Activated effector memory CD4-positive, alpha-beta T cell treated with Interleukin-2 at 50 U/mL for 16 hours (primary cell): ENCODE results near the gene VKORC1.
"Not testable (repeated sequence)": the region's sequence is repeated elsewhere in the genome, so short reads cannot be mapped to it uniquely, and the experiment has no call there.

ENCODE experiments used
- DNase-seq: peaks from one replicate; pipeline ENCODE4 v3.0.0-alpha.2; 2020

Gene VKORC1

DNA sequence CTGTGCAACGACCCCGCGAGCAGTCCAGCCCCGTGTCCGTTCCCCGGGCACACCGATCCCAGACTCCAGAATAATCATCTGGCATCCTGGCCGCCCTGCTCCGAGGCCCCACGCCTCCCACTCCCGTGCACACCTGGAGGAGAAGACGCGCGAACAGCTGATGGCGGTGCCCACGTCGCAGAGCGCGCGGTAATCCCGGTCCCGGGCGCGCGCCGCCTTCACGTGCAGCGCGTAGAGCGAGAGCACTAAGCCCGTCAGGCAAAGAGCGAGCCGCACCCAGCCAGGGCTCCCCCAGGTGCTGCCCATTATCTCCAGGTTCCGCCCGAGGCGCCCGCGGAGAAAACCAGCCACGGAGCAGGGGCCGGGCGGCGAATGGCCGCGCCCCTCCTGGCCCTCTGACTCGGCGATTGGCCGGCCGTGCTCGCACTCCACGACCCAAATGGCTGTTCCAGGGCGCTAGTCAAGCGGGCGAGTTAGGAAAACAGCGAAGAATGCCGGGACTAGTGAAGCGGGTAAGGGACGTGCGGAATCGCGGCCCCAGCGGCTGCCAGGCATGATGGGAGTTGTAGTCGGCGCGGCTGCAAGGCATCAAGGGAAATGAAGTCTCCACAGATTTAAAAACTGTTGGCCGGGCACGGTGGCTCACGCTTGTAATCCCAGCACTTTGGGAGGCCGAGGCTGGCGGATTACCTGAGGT is at the start of gene VKORC1:
Gene VKORC1, minus strand, starts transcription at position 374 of the 697 bp plus-strand sequence. Its CDS starts 68 bp downstream, at position 306.
- DNase-seq, result peak; percentile 81

DNA sequence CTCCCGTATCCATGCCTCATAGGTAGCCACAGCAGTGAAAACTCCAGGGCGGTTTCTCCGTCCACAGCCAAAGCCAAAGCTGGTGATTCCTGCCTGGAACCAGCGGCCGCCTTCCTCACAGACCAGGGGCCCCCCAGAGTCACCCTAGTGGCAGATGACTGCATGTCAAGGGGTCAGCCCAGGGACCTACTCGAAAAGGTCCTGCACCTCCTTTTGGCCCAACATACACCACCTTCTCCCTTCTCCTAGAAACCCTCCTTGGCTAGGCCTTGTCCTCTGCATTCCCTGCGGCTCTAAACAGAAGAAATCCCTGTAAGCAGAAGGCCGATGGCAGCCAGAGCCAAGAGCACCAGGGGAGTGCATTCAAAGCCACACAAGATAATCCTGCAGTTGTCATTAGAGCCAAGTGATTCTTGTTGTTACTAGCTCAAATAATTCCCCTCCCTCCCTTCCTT is 49.1 kb upstream of the VKORC1 start:
- no peak for DNase-seq

DNA sequence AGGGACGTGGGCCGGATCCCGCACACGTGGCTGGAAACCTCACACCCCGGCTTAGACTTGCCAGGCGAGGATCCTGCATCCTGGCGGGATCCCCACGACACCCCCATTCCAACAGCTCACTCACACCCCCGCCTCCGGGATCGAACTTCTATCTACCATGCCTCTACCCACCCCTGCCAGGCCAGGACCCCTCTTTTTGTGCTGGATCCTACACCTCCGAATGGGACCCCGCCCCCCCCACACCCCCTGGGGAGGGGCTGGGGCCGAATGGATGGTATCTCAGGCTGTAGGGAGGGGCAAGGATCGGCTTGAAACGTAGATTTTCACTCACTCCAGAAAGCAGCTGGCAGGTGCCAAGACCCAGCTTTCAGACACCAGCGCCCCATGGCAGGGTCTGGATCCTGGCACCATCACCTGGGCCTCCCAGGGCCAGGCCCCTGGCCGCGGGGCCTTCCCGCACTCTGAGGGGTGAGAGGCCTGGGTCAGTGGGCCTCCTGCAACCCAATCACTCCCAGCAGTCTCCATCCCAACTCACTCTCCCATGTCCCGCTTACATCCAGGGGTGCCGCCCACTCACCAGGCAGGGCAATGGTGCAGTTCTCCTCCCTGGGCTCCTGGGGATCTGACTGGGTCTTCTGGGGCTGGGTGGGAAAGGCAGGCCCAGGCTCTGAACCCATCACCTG is 48.6 kb upstream of the VKORC1 start:
- no peak for DNase-seq

DNA sequence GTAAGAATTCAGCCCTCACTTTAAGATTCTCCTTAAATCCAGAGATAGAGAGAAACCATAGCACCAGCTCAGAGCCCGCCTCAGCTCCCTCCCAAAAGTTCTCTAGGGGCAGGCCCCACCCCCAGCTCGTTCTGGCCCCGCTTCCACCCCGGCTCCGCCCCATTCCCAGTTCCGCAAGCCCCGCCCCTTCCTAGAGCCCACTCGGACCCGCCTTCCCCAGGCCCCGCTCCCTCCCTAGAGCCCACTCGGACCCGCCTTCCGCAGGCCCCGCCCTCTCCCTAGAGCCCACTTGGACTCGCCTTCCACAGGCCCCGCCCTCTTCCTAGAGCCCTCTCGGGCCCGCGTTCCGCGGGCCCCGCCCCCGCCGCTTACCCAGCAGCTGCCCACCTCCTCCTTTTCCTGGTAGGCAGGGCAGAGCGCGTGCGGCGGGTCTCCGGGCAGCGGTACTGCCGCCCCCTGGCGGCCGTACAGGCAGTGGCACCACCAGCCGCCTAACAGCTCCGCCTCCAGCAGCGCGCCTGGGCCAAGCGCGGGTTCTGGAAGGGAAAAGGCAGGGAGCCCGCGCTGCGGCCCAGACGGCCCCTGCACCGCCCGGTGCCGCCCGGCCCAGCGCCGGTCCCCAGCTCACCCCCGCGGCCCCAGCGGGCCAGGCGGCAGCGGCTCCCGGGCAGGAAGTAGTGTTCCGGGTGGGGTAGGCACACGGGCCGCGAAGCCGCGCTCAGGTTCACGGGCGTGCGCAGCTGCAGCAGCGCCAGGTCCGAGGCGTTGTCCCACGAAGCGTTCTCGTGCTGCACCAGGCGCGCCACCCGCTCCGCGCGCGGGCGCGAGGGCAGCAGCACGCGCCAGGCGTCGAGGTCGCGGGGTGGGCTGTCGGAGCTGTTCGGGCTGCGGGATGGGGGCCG is 47.8 kb upstream of the VKORC1 start:
- DNase-seq, result peak; percentile 95

GRCh38 chr16:31141489-31142108 is 47.0 kb upstream of the VKORC1 start:
- no peak for DNase-seq

DNA sequence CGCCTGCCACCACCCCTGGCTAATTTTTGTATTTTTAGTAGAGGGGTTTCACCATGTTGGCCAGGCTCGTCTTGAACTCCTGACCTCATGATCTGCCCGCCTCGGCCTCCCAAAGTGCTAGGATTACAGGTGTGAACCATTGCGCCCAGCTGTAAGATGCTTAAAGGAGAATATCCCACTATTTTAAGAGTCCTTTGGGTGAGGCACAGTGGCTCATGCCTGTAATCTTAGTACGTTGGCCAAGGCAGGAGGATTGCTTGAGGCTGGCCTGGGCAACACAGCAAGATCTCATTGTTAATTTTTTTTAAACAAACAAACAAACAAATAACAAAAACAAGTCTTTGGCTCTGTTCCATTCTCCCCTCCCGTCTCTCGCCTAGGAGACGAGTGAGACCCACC is 46.5 kb upstream of the VKORC1 start:
- DNase-seq, result not testable (repeated sequence)

DNA sequence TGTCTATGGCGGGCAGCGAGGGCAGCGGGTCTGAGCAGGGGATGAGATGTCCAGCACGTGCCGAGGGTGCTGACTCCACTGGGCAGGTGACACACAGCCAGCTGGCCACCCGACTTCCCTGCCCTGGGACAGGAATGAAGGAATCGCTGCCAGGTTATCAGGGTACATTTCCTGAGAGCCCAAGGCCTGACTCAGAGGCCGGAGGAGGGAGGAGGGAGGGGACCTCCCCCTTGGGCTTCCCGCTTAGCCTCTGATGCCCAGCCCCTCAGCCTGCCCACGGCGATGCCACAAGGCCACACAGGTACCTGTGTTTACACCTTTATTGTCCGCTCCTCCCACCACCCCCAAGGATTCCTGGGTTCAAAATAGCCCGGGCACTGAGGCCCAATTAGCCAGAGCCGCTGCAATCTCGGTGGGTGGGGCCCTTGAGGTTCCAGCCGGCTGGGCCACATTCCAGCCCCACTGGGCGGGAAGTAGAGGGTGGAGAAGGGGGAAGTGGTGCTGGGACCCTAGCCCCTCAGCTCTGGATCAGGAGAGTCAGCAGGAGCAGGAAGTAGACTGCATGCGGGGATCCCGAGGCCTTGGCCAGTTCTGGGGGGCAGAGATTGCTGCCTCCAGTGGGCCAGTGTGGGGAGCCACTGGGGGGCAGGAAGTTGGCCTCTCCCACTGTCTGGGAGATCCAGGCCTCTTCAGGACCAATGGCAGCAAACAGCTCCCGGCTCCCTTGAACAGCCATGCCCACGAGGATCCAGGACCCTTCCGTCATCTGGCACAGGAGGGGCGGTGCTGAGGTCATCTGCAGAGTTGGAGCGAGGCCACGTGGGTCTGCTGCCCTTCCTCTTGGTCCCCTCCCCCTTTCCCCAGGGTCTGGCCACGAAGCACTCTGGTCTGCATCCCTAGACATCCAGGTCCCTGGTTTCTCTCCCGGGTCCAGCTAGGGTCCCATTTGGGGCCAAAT is 44.3 kb upstream of the VKORC1 start:
- no peak for DNase-seq

DNA sequence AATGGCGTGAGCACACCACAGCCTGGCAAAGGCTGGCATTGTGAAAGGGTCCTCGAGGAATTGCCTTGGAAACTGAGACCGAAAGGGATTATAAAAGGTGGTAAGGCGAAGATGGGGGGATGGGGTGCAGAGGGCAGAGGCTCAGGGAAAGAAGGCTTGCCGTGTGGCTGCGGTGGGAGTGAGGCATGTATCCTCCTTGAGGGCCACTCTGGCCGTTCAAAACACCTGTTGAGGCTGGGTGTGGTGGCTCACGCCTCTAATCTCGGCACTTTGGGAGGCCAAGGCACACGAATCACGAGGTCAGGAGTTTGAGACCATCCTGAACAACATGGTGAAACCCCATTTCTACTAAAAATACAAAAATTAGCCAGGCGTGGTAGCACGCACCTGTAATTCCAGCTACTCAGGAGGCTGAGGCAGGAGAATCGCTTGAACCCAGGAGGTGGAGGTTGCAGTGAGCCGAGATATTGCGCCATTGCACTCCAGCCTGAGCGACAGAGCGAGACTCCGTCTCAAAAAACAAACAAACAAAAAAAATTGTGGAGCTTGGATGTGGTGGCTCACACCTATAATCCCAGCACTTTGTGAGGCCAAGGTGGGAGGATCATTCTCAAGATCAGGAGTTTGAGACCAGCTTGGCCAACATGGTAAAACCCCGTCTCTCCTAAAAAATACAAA is 42.4 kb upstream of the VKORC1 start:
- not testable (repeated sequence) for DNase-seq

- DNase-seq, result no peak
Measured at GRCh38 chr16:31136287-31136662, 41.7 kb upstream of the VKORC1 start.

DNA sequence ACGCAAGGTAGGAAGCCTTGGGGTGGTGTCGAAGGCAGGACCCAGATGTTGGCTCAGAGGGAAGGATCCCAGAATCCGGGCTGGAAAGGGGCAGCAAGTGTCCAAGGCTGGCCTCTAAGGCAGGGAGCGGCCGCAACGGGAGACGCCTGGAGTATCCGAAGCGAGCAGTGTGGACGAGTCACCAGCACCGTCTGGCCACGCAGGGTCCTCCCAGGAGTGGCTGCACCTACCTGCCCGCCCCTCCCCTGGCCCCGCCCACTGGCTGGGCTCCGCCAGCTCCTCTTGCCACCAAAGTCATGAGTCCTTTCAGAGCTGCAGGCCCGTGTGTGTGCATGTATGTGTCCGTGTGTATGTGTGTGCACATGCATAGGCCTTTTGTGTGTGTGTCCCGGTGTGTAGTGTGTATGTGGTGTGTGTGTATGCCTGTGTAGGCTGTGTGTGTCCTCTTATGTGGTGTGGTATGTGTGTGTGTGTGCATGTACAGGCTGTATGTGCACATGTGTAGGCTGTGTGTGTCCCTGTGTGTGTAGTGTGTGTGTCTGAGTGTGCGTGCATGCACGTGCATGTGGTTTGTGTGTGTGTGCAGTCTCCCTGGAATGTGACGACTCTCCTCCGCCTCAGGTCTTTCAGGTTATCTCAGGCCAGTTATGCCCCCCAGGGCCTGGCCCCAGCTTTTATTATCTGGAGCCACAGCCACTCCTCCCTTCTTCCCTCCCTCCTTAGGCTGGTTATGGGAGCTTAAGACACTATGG is 41.1 kb upstream of the VKORC1 start, which contains the start of gene PRSS8:
Gene PRSS8, minus strand, starts transcription at position 193 of the 752 bp plus-strand sequence. CDS start 229 bp downstream, outside the sequence.
- no peak for DNase-seq

DNA sequence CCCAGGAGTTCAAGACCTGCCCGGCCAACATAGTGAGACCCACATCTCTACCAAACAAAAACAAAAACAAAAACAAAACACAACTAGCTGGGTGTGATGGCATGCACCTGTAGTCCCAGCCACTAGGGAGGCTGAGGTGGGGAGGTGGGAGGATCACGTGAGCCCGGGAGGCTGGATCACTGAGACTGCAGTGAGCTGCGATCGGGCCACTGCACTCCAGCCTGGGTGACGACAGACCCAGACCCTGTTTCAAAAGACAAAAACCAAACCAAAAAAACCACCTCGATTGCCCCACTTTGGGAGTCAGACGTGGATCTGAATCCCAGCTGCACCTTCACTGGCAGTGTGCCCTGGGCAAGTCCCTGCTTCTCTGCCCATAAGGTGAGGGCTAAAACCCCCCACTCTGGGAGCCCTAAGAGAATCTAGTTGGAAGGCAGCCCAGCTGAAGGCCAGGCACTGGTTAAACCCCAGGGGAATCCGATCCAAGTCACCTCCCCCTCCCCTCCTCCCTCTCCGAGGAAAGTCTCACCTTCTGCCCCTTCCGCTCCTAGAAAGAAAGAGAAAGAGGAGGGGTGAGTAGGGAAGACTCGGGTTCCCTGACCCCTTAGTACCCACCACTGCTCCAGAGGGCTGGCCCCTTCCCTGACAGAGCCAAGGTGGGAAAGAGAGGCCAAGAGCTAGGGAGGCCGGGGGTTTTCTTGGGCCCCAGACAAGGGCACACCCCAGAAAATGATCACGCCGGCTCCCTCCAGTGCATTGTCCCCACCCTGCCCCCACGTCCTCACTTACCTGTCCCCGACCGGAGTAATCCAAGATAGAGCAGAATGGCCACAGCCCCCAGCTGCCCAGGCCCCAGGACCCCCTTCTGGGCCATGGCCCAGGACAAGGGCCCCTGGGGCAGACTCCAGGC is 40.3 kb upstream of the VKORC1 start:
- DNase-seq, result no peak

- no peak for DNase-seq
Measured at GRCh38 chr16:31134091-31134571, 39.5 kb upstream of the VKORC1 start.

DNA sequence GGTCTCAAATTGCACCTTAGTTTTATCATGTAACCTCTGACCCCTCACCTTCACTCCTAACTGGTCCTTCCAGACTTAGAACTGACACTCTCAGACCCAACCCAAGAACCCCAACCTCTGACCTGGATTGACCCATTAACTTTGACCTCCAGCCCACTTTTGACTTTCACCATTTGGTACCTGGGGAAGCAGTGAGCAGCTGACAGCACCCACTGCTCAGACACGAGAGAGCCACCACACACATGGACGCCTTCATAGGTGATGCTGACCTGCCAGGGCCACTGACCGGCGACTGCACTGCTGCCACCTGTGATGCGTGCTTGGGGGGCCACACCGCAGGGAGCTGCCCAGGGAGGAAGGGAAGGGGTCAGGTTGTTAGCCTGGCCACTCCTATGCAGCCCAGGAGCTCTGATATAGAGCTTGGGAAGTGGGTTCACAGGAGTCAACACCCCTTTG is 38.5 kb upstream of the VKORC1 start:
- no peak for DNase-seq

DNA sequence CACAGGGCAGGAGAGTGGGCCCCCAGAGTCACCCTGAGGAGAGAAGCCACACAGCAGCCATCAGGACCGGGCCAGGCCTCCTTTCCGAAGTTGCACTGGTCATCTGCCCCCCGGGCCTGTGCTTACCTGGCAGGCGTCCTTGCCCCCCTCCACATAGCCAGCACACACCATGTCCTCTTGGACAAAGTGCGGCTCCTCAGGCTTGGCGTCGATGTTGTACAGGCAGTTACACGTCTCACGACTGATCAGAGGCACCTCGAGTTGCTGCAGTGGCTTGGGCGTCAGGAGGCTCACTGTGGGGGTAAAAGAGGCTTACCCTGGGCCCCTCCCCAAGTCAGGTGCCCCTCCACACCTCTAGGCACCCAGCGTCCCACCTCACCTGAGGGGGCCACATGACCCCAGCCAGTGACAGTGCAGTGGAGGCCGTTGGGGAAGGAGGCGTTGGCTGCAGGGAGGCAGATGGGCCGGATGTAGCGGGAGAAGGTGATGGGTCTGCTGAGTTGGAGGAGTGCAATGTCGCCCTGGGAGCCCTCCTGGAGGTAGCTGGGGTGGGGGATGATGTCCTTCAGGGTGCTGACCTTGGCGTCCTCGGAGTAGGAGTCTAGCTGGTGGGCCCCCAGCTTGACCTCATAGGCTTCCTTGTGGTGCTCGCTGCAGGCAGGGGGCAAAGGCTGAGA is 37.8 kb upstream of the VKORC1 start:
- DNase-seq, result no peak

DNA sequence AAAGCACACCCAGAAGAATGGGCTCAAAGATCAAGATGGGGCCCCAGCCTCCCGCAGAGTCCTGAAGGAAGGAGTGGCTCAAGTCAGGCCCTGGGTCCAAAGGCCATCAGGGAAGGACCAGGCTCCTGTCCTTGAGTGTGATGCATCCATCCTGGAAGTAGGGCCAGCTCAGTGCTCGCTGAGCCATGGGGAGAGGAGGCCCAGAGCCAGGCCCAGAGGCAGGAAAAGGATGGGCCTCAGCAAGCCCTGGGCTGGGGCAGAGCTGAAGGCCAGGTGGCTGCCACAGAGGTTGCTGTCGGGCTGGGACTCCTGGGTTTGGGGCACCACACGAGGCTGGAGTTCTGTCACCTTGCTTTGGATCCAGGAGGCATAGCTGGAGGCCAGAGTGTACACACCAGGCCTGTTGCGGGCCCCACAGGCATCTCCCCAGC is 37.3 kb upstream of the VKORC1 start:
- no peak for DNase-seq

DNA sequence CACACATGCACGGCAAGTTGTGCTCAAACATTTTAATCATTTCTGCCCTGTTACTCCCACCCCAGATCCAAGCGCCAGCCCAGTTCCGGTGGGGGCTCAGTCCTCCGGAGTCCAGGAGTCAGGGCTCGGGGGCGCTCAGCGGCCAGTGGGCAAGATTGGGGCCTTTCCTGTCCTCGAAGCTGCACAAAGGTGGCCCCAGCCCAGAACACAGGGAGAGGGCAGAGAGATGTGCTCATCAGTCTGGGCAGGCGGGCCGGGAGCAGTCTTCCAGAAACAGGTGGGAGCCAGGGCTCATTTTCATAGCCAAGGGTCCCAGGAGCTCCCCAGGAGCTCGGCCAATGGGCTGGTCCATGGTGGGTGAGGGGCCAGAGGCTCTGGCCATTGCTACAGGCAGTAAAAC is 36.8 kb upstream of the VKORC1 start:
- no peak for DNase-seq

GRCh38 chr16:31130899-31131298 is 36.3 kb upstream of the VKORC1 start:
- no peak for DNase-seq

DNA sequence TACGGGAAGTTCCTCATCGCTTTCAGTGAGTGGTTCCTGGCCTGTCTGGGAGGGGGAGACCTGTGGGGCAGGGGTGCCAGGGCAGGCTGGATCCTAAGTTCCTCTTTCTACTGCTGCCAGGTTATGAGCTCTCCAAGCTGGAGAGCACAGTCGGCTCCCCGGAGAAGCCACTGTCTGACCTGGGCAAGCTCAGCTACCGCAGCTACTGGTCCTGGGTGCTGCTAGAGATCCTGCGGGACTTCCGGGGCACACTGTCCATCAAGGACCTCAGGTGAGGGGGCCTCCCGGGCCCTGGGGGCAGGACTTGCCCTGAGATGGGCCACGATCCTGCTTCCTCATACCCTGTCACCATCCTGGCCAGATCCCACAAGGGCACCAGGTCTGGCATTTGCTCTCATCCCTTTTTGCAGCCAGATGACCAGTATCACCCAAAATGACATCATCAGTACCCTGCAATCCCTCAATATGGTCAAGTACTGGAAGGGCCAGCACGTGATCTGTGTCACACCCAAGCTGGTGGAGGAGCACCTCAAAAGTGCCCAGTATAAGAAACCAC is 35.8 kb upstream of the VKORC1 start:
- DNase-seq, result no peak
